Vagina (tissue), 2 donors: ENCODE measurements around the gene SH3RF1.

Source experiments
- POLR2A ChIP-seq, 2 donors: fragments of 450-650 bp; IDR thresholded peaks; one replicate each; pipeline ENCODE4 v1.6.1; 2017; ENCODE audit warnings: antibody characterized with exemption in 2 of 2, mild to moderate bottlenecking in 2 of 2, moderate library complexity in 2 of 2
- POLR2AphosphoS5 ChIP-seq, 2 donors: sonication (generic); formaldehyde crosslinking; IDR thresholded peaks; one replicate each; pipeline ENCODE4 v1.9.0; 2017; ENCODE audit warnings: antibody characterized with exemption in 2 of 2, mild to moderate bottlenecking in 2 of 2, low read depth in 1 of 2; ENCODE audit not compliant: insufficient read depth in 1 of 2

DNA sequence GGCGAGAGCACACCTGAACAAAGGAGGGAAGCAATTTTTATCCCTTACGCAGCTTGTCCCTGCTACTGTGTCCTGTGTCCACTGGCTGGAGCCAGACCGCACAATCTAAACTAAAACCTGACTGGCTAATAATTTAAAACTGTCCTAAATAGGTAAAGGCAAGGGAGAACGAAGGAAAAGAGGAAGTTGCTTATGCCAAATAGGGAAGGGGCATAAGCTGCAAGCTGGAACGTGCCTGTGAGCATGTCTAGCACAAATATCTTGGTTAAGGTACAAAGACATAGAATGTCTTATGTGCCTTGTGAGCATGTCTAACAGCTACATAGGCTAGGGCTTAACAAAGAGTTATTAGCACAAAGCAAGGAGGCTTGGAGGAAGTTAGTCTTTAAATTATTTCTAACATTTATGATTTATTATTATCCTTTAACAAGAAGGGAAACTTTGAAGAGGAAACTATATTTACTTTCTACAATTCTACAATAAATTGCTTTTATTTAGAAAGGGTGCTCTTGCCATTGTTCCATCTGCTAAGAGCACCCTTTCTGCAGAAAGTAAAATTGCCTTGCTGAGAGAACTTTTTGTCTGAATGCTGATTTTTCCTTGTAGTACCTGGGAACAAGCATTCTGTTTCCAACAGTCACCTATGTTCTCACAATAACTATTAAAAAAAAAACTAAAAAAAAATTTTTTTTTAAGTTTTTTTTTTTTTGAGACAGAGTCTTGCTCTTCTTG is 180.1 kb downstream of the SH3RF1 start:
- TF ChIP-seq POLR2AphosphoS5 (IDR thresholded peaks at IDR 0.05; ENCODE audit: insufficient read depth in 1 of 2, low read depth in 1 of 2) (no peak), POLR2A (IDR thresholded peaks at IDR 0.05) (no peak)
